Effector memory CD4-positive, alpha-beta T cell (primary cell): ENCODE data around the gene ENTPD6.

Source experiments
- DNase-seq, 3 donors: peaks; one replicate each; pipeline ENCODE4 v3.0.0-alpha.2; 2020
- H3K27ac ChIP-seq: 2 replicates; pipeline ENCODE4 v1.7.0; 2013; ENCODE audit warnings: mild to moderate bottlenecking, low read length, moderate library complexity; ENCODE audit not compliant: insufficient read depth, poor library complexity, severe bottlenecking
- H3K27me3 ChIP-seq: replicated peaks from 2 replicates; pipeline ENCODE4 v1.7.0; 2013; ENCODE audit warnings: mild to moderate bottlenecking, low read length; ENCODE audit not compliant: insufficient read depth, control insufficient read depth, poor library complexity, severe bottlenecking
- H3K36me3 ChIP-seq: 2 replicates; pipeline ENCODE4 v1.7.0; 2013; ENCODE audit warnings: mild to moderate bottlenecking, low read length, moderate library complexity; ENCODE audit not compliant: control insufficient read depth, insufficient read depth
- H3K4me1 ChIP-seq: 2 replicates; pipeline ENCODE4 v1.7.0; 2013; ENCODE audit warnings: low read length, mild to moderate bottlenecking; ENCODE audit not compliant: control insufficient read depth, insufficient read depth, poor library complexity, severe bottlenecking
- H3K4me3 ChIP-seq: 2 replicates; pipeline ENCODE4 v1.7.0; 2013; ENCODE audit warnings: low read length, low read depth, mild to moderate bottlenecking; ENCODE audit not compliant: insufficient read depth, poor library complexity, severe bottlenecking
- H3K9me3 ChIP-seq: 2 replicates; pipeline ENCODE4 v1.7.0; 2013; ENCODE audit warnings: mild to moderate bottlenecking, low read length, moderate library complexity; ENCODE audit not compliant: control insufficient read depth

Gene ENTPD6

DNA sequence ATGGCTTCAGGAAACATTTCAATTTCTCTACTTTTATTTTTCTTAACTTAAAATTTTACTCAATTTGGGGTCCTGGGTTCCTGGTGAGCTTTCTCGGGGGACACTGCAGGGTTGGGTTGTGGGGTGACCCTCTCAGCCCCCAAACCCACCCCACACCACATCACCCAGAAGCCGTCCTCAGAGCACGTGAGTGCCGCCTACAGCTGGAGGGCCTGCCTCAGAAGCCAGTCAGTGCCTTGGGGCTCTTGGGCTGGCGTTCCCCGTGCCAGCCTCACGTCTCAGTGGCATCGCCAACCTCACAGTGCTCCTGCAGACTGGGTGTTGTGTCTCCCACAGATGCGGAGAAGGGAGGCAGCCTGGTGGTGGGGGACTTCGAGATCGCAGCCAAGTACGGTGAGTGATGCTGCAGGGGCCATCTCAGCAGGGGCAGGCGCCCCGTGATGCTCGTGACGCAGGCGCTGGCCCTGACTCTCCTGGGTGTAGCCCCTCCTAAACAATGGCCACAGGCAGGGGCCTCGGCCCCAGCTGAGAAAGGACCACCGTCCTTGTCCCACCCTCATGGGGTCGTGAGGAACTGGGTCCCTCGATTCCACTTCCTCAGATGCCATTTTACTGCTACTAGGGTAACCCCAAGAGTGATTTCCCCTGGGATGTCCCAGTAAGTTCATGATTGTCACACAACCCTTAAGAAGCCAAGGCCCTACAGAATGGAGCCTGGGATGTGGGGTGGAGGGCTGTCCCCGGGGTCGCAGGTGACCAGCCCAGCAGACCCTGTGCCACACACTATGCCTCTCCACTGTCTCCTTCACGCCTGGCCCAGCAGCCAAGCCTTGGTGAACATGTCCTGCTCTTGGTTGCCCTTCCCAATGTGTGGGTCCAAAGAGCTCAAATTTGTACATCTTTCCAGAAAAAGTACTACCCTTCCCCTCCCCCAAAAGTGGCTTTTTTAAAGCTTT lies 28.5 kb downstream of the ENTPD6 start:
- Histone ChIP-seq H3K9me3 (no peaks in the 10 kb centered on the region), H3K4me3 (no peak overlapping the region), H3K36me3 (peaks cover 8% of the 10 kb centered on the region), H3K27me3 (no peaks in the 10 kb centered on the region), H3K4me1 (no peaks in the 10 kb centered on the region), H3K27ac (no peak overlapping the region)
- no peak for DNase-seq

DNA sequence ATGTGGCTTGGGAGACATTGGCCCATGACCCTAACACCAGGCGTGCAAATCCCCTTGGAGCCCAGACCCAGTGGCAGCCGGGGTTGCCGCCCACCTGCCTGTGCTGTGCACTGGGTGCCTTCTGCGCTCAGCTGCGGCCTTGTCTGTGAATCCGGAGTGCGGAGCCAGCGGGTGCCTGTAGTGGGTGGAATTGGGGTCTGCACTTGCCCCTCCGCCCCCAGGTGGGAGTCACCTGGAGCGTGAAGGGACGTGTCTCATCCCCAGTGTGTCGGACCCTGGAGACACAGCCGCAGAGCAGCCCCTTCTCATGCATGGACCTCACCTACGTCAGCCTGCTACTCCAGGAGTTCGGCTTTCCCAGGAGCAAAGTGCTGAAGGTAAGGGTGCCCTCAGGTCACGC lies 29.4 kb downstream of the ENTPD6 start:
- Histone ChIP-seq H3K4me3 (no peak overlapping the region), H3K9me3 (no peaks in the 10 kb centered on the region), H3K36me3 (peaks cover 8% of the 10 kb centered on the region), H3K27ac (no peak overlapping the region), H3K27me3 (no peaks in the 10 kb centered on the region), H3K4me1 (no peaks in the 10 kb centered on the region)
- no peak for DNase-seq

- H3K9me3 ChIP-seq, result no peaks in the 10 kb centered on the region
- no peak overlapping the region for H3K4me3 ChIP-seq
- H3K27me3 ChIP-seq, result no peaks in the 10 kb centered on the region
- no peak for DNase-seq
- no peak overlapping the region for H3K27ac ChIP-seq
- peaks cover 5% of the 10 kb centered on the region for H3K36me3 ChIP-seq
- no peaks in the 10 kb centered on the region for H3K4me1 ChIP-seq
Observed at GRCh38 chr20:25225642-25226432, 30.3 kb downstream of the ENTPD6 start.

GRCh38 chr20:25226433-25227316 lies 31.2 kb downstream of the ENTPD6 start:
- Histone ChIP-seq H3K27ac (no peak overlapping the region), H3K4me3 (no peak overlapping the region), H3K9me3 (no peaks in the 10 kb centered on the region), H3K27me3 (no peaks in the 10 kb centered on the region), H3K36me3 (no peaks in the 10 kb centered on the region), H3K4me1 (no peaks in the 10 kb centered on the region)
- DNase-seq, result no peak

DNA sequence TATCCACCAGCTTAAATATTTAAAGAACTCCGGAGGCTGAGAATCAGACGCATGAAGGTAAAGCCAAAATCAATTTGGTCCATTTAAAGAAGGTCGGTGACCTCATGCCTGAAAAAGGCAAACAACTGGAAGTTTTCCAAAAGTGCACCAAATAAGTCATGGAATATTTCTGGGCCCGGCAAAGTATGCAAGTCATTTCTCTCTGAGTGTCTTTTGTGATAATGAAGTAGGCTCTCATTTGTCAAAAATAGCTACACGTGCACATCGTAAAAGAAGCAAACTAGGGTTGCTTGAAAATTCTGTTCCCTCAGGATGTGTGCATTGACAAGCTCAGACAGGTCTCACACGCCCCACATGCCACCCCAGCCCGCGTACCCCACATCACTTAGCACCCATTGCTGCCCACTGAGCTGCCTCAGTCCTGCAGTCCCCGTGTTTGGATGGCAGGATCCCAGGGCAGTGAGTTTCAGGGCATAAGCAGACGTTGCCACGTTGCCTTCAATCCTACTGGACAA lies 31.9 kb downstream of the ENTPD6 start:
- H3K27ac ChIP-seq, result no peak overlapping the region
- no peaks in the 10 kb centered on the region for H3K9me3 ChIP-seq
- no peaks in the 10 kb centered on the region for H3K4me1 ChIP-seq
- no peak overlapping the region for H3K4me3 ChIP-seq
- DNase-seq, result no peak
- no peaks in the 10 kb centered on the region for H3K36me3 ChIP-seq
- no peaks in the 10 kb centered on the region for H3K27me3 ChIP-seq

DNA sequence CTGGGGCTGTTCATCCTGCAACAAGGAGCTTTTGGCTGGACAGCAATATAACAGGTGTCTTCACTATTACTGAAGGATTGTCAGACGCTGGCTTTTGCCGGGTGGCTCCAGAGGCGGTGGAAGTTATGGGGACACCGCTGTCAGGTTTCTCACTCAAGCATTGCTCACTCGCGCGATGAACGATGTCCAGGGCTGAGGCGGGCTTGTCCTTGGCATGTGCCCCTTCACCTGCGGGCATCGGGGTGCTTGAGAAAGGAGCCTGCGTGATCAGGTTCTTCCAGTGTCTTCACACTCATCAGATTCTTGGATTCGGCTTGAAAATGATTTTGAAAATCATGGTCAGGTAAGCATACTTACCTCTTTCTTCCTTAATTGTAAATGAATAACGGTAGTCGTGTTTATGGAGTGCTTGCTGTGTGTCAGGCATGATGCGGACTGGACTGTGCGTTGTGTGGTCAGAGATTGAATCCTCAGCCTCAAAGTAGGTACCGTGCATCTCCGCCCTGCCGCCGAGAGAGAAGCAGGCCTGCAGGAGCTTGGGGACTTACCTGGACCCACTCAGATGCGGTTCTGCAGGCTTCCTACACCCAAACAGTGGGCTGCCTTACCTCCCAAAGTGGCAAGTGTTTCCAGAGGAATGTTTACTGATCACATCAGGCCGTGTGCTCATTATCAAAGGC lies 34.1 kb downstream of the ENTPD6 start:
- Histone ChIP-seq H3K4me3 (no peak overlapping the region), H3K4me1 (no peaks in the 10 kb centered on the region), H3K9me3 (no peaks in the 10 kb centered on the region)

GRCh38 chr20:25230166-25230831 lies 34.8 kb downstream of the ENTPD6 start:
- no peaks in the 10 kb centered on the region for H3K4me1 ChIP-seq
- no peak for DNase-seq
- H3K27ac ChIP-seq, result no peak overlapping the region
- H3K36me3 ChIP-seq, result no peaks in the 10 kb centered on the region
- H3K4me3 ChIP-seq, result no peak overlapping the region
- no peaks in the 10 kb centered on the region for H3K9me3 ChIP-seq
- no peaks in the 10 kb centered on the region for H3K27me3 ChIP-seq

More for the DNA sequence above, 34.1 kb downstream of the ENTPD6 start:
- no peak for DNase-seq
- no peaks in the 10 kb centered on the region for H3K36me3 ChIP-seq
- H3K27me3 ChIP-seq, result no peaks in the 10 kb centered on the region
- H3K27ac ChIP-seq, result no peak overlapping the region

- Histone ChIP-seq H3K27ac (no peak overlapping the region), H3K4me1 (no peaks in the 10 kb centered on the region)
Observed at GRCh38 chr20:25233016-25233772, 37.7 kb downstream of the ENTPD6 start.

More at GRCh38 chr20:25233016-25233772, 37.7 kb downstream of the ENTPD6 start:
- no peaks in the 10 kb centered on the region for H3K36me3 ChIP-seq
- no peak for DNase-seq
- no peaks in the 10 kb centered on the region for H3K27me3 ChIP-seq
- no peaks in the 10 kb centered on the region for H3K9me3 ChIP-seq
- H3K4me3 ChIP-seq, result no peak overlapping the region
